ENCODE data around the gene FAM24B.

The FAM24B gene

DNA sequence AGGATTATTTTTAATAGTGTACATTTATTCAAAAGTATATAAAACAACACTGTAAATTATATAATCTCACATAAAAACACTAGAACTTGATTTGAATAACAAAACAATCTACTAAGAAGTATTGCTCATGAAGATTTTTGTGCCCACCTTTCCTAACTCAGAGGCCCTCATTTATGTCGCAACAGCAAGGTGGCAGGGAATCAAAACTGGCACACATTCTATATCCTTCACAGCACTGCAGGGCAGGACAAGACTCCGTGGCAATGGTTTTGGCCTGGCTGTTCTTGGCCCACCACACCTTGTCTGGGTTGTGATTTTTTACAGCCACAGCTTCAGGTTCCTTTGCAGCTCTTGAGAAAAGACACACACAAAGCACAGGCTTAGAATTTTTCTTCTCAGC, 30.3 kb downstream of the FAM24B start:
- no peak for TF ChIP-seq POLR2A (IDR thresholded peaks at IDR 0.05; ENCODE audit: low read length)
- no peak for DNase-seq

DNA sequence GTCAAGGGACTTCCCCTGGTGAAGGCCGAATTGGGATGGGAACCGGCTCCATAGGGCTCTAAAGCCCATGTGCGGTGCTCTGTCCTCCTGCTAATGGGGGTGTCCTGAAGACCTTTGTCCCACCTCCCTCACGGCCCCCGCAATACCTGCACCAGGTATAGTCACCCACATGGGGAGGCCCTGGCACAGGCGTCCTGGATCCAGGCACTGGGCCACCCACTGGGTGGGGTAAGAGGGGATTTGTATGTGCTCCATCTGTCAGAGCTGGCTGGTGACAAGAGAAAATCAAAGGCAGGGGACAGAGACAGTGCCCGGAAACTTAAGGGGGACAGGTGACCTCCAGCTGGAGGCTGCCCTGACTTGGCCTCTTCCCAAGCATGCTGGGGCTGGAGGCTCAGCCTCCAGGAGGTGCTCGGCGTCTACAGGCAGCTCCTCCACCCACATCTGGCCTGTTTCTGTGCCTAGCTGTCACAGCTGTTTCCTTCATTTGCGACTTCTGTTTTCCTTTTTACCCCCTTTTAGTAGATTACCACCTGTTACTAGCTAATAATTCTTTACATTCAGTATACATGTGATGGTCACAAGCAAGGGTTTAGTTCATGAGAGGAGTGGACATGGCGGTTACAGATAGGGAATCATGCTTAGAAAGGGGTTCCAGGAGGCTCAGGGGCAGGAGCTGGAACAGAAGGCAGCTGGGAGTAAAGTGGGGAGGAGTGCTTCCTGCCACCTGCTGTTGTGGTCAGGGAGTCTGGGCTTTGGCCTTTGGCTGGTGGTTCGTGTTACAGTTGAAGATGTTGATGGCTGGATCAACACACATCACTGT, 31.4 kb downstream of the FAM24B start:
- TF ChIP-seq GATA1 (IDR thresholded peaks at IDR 0.05; ENCODE audit: low read depth, low read length) (no peak), POLR2A (IDR thresholded peaks at IDR 0.05; ENCODE audit: low read length) (no peak)
- DNase-seq = no peak

DNA sequence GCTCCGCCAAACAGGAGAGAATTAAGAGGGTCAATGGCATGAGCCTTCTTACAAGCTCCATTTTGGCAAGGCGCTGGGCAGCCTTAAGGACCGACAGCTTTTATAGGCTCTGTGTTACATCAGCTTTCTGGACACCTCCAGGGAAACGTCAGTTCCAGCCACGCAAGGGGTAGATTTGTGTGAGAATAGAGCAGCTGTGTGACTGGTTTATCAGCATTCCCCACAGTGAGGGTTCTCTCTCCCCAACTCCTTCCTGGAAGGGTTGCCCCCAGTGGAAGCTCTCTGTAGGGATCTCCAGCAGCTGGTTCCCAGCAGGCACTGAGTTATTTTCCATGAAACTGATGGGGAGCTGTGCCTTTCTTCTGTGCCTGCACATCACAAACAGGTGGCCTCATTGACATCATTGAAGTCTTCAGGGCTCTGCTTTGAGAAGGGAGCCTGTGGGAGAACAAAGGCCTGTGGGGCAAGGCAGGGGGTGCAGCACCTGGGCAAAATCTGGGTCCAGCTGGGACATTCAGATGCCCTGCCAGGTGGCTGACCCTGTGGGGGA, 33.5 kb downstream of the FAM24B start, which contains the start of gene CUZD1:
Gene CUZD1, minus strand, starts transcription at position 75 of the 550 bp plus-strand sequence. Its CDS starts 14 bp downstream, at position 61.
- no peak for TF ChIP-seq POLR2A (IDR thresholded peaks at IDR 0.05; ENCODE audit: low read length)
- no peak for DNase-seq

GRCh38 chr10:122844146-122844545, 35.2 kb downstream of the FAM24B start:
- TF ChIP-seq POLR2A (IDR thresholded peaks at IDR 0.05; ENCODE audit: low read length) (no peak), GATA1 (IDR thresholded peaks at IDR 0.05; ENCODE audit: low read depth, low read length) (no peak)
- DNase-seq = no peak

DNA sequence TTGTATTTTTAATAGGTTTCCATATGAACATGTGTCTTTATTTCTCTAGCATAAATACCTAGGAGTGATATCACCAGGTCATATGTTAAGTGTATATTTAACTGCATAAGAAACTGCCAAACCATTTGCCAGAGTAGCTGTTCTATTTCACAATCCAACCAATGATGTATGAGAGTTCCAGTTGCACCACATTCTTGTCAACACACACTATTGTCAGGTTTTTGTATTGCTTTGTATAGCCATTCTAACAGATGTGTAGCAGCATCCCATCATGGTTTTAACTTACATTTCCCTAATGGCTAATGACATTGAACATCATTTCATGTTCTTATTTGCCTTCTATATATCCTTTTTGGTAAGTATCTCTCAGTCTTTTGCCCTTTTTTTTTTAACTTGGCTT, 37.8 kb downstream of the FAM24B start:
- DNase-seq = no peak

DNA sequence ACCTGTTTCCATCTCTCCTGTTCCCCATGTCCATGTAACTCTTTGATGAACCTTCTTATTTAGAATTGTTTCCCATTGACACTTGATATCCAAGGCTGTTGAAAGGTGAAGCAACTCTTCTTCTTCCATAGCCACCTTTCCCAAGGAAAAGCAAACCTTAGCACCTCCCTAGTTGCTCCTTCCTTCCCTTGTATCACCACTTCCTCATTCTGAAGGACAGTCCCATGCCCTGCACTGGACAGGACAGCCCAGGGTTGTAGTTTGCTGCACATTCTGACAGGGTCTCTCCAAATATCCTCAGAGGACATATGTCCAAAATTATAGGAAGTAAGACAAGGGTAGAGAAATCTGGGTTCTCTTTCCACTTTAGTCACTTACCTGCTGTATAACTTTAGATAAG, 39.9 kb downstream of the FAM24B start:
- no peak for TF ChIP-seq POLR2A (IDR thresholded peaks at IDR 0.05; ENCODE audit: low read length)
- TF ChIP-seq GATA1 (IDR thresholded peaks at IDR 0.05; ENCODE audit: low read depth, low read length) = no peak

More for the DNA sequence above, 37.8 kb downstream of the FAM24B start:
- TF ChIP-seq GATA1 (IDR thresholded peaks at IDR 0.05; ENCODE audit: low read depth, low read length) (no peak), POLR2A (IDR thresholded peaks at IDR 0.05; ENCODE audit: low read length) (no peak)

GRCh38 chr10:122838880-122839279, 40.5 kb downstream of the FAM24B start:
- no peak for TF ChIP-seq GATA1 (IDR thresholded peaks at IDR 0.05; ENCODE audit: low read depth, low read length)
- no peak for TF ChIP-seq POLR2A (IDR thresholded peaks at IDR 0.05; ENCODE audit: low read length)
- DNase-seq = no peak

More for the DNA sequence above, 39.9 kb downstream of the FAM24B start:
- DNase-seq = no peak

DNA sequence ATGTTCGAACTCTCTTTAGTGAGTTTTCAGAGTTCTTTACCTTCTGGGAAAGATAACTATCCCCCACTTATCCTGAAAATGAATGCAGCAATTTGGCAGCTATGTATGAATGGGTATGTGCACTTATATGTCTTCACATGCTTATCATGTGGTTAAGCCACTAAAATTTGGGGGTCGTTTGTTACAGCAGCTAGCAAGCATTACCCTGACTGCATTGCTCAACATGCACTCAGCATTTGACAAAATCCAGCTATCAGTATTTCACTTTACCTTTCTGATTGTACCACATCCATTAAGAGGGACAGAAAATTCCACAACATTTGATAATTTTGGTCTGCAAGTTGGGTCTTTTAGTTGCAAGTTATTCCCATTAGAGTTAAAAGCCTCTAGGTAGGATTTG, 43.5 kb downstream of the FAM24B start:
- TF ChIP-seq POLR2A (IDR thresholded peaks at IDR 0.05; ENCODE audit: low read length) (no peak), GATA1 (IDR thresholded peaks at IDR 0.05; ENCODE audit: low read depth, low read length) (no peak)
- no peak for DNase-seq

DNA sequence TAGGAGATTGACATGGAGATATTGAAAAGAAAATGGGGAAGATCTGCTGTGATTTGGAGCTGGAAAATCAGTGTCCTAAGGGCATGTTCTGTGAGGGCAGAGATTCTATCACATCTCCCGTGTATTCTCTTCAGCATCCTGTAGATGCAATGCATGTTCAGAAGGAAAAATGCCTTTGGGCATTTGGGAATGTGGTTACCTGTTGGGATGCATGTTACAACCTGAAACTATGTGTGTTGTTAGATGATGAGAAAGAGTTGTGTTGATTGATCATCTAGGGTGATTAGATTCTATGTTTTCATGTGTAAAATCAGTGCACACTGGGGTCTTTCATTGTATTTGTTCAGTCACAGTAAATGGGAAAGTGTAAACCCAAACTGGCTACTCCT, 48.4 kb downstream of the FAM24B start:
- TF ChIP-seq GATA1 (IDR thresholded peaks at IDR 0.05; ENCODE audit: low read depth, low read length) (no peak), POLR2A (IDR thresholded peaks at IDR 0.05; ENCODE audit: low read length) (no peak)
- DNase-seq = no peak

- TF ChIP-seq POLR2A (IDR thresholded peaks at IDR 0.05; ENCODE audit: low read length) (no peak), GATA1 (IDR thresholded peaks at IDR 0.05; ENCODE audit: low read depth, low read length) (no peak)
- no peak for DNase-seq
Observed at GRCh38 chr10:122830273-122830964, 49.0 kb downstream of the FAM24B start.

- DNase-seq = no peak
- TF ChIP-seq POLR2A (IDR thresholded peaks at IDR 0.05; ENCODE audit: low read length) (no peak), GATA1 (IDR thresholded peaks at IDR 0.05; ENCODE audit: low read depth, low read length) (no peak)
Observed at GRCh38 chr10:122829454-122829853, 49.9 kb downstream of the FAM24B start.

GRCh38 chr10:122828716-122829255, 50.6 kb downstream of the FAM24B start:
- DNase-seq = no peak
- TF ChIP-seq POLR2A (IDR thresholded peaks at IDR 0.05; ENCODE audit: low read length) (no peak), GATA1 (IDR thresholded peaks at IDR 0.05; ENCODE audit: low read depth, low read length) (no peak)

DNA sequence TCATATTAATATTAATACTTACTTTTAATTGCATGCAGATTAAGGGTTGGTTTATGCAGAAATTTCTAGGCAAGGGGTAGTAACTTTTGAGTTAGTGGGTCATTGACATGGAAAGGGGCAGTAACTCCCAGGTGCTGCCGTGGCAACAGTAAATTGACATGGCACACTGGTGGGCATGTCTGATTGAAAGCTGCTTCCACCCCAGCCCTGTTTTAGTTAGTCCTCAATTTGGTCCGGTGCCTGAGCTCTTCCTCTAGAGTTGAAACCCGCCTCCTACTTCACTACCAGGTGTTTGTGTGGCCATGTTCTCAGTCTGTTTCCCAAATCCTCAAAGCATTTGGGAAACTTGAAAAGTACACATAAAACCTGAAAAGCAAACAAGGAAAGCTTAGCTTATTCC, 52.1 kb downstream of the FAM24B start:
- no peak for DNase-seq
- no peak for TF ChIP-seq GATA1 (IDR thresholded peaks at IDR 0.05; ENCODE audit: low read depth, low read length)
- no peak for TF ChIP-seq POLR2A (IDR thresholded peaks at IDR 0.05; ENCODE audit: low read length)

GRCh38 chr10:122822973-122823690, 56.2 kb downstream of the FAM24B start:
- TF ChIP-seq GATA1 (IDR thresholded peaks at IDR 0.05; ENCODE audit: low read depth, low read length) (no peak), POLR2A (IDR thresholded peaks at IDR 0.05; ENCODE audit: low read length) (no peak)
- no peak for DNase-seq

All from erythroblast (primary cell).